SU-DHL-6 (cell line): Measurements from ENCODE around the gene ERVW-1.
"Not testable (repeated sequence)": the region's sequence is repeated elsewhere in the genome, so short reads cannot be mapped to it uniquely, and the experiment has no call there.

Experiments used
- H2AFZ ChIP-seq: fragments of 200-600 bp; sonication (generic); 2 replicates; pipeline ENCODE4 v1.6.1; 2014; ENCODE audit warnings: low read depth, mild to moderate bottlenecking, moderate library complexity, mixed read lengths, antibody characterized with exemption, low read length; ENCODE audit not compliant: severe bottlenecking
- H3F3A ChIP-seq: fragments of 200-600 bp; shearing (Covaris generic); 2 replicates; pipeline ENCODE4 v1.6.0; 2016; ENCODE audit warnings: antibody characterized with exemption, mild to moderate bottlenecking; ENCODE audit not compliant: insufficient read depth
- H3K27ac ChIP-seq: fragments of 200-600 bp; sonication (generic); 2 replicates; pipeline ENCODE4 v1.5.1; 2016; ENCODE audit warnings: low read depth, mild to moderate bottlenecking, low read length, moderate library complexity, mixed read lengths
- H3K27me3 ChIP-seq: fragments of 200-600 bp; sonication (generic), shearing (Covaris generic); 2 replicates; pipeline ENCODE4 v1.6.0; 2014; ENCODE audit warnings: mild to moderate bottlenecking, low read length
- H3K36me3 ChIP-seq: fragments of 200-600 bp; sonication (generic); 2 replicates; pipeline ENCODE4 v1.6.1; 2014; ENCODE audit warnings: mild to moderate bottlenecking, low read length, mixed read lengths
- H3K4me2 ChIP-seq: fragments of 300-600, 200-600 bp; shearing (Covaris generic), sonication (generic); 2 replicates; pipeline ENCODE4 v1.6.0; 2014; ENCODE audit warnings: low read length, low read depth, mild to moderate bottlenecking; ENCODE audit not compliant: poor library complexity, severe bottlenecking
- H3K4me3 ChIP-seq: fragments of 200-600 bp; sonication (generic); 2 replicates; pipeline ENCODE4 v1.5.1; 2014; ENCODE audit warnings: antibody characterized with exemption, low read length, mild to moderate bottlenecking, mixed read lengths; ENCODE audit not compliant: insufficient read depth, poor library complexity, severe bottlenecking
- H3K79me2 ChIP-seq: fragments of 200-600 bp; sonication (generic); 2 replicates; pipeline ENCODE4 v1.6.1; 2014; ENCODE audit warnings: mild to moderate bottlenecking, low read length, moderate library complexity; ENCODE audit not compliant: insufficient read depth
- H3K9ac ChIP-seq: fragments of 200-600 bp; sonication (generic); 2 replicates; pipeline ENCODE4 v1.7.0; 2014; ENCODE audit warnings: mild to moderate bottlenecking, low read length
- H3K9me2 ChIP-seq: fragments of 200-600 bp; sonication (generic); replicated peaks from 2 replicates; pipeline ENCODE4 v1.6.1; 2014; ENCODE audit warnings: low read length; ENCODE audit not compliant: insufficient read depth
- H3K9me3 ChIP-seq: fragments of 200-600 bp; sonication (generic); 2 replicates; pipeline ENCODE4 v1.6.1; 2014; ENCODE audit warnings: low read length, mixed read lengths; ENCODE audit not compliant: insufficient read depth
- H4K20me1 ChIP-seq: fragments of 200-600 bp; sonication (generic); 2 replicates; pipeline ENCODE4 v1.6.1; 2014; ENCODE audit warnings: low read depth, mild to moderate bottlenecking, antibody characterized with exemption, low read length, moderate library complexity, mixed read lengths
- EZH2phosphoT487 ChIP-seq: fragments of 200-600 bp; sonication (generic), shearing (Covaris generic); conservative IDR thresholded peaks from 2 replicates; pipeline ENCODE4 v1.6.1; 2018; ENCODE audit warnings: mild to moderate bottlenecking, antibody characterized with exemption, low read length, moderate library complexity, mixed read lengths
- TF ChIP-seq, protein P1 (sequence below): fragments of 200-600 bp; sonication (generic); IDR thresholded peaks from one replicate; pipeline ENCODE4 v1.5.1; 2017; ENCODE audit warnings: antibody characterized with exemption, mild to moderate bottlenecking, low read length, moderate library complexity; ENCODE audit not compliant: insufficient read depth, poor library complexity, severe bottlenecking

The ERVW-1 gene

DNA sequence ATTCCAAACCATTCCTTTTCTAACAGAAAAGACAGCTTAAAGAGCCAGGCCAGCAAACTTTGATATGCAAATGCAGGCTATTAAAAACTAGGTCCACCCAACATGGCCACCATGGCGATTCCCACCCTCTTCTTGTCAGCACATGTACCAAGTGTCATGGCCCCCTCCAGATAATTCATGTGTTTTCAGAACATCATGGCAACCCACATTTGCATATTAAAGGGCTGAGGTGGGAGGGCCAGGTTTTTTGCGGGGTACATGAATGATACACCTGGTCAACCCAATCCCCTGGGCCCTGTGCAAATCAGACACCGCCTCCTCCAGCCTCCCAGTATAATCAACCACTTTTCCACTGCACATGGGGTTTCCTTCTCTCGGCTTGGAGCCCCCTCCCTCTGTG lies 965 bp upstream of the ERVW-1 start:
- no peaks in the 10 kb centered on the region for H3K36me3 ChIP-seq
- H3K27ac ChIP-seq = no peak overlapping the region
- H3K4me2 ChIP-seq = no peak overlapping the region
- H3F3A ChIP-seq = no peaks in the 10 kb centered on the region
- no peaks in the 10 kb centered on the region for H3K9me2 ChIP-seq
- no peaks in the 10 kb centered on the region for H3K79me2 ChIP-seq
- no peak overlapping the region for H2AFZ ChIP-seq
- TF ChIP-seq, protein P1, sequence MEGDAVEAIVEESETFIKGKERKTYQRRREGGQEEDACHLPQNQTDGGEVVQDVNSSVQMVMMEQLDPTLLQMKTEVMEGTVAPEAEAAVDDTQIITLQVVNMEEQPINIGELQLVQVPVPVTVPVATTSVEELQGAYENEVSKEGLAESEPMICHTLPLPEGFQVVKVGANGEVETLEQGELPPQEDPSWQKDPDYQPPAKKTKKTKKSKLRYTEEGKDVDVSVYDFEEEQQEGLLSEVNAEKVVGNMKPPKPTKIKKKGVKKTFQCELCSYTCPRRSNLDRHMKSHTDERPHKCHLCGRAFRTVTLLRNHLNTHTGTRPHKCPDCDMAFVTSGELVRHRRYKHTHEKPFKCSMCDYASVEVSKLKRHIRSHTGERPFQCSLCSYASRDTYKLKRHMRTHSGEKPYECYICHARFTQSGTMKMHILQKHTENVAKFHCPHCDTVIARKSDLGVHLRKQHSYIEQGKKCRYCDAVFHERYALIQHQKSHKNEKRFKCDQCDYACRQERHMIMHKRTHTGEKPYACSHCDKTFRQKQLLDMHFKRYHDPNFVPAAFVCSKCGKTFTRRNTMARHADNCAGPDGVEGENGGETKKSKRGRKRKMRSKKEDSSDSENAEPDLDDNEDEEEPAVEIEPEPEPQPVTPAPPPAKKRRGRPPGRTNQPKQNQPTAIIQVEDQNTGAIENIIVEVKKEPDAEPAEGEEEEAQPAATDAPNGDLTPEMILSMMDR = no peak
- no peak for TF ChIP-seq EZH2phosphoT487
- H3K27me3 ChIP-seq = no peaks in the 10 kb centered on the region
- H4K20me1 ChIP-seq = no peaks in the 10 kb centered on the region
- H3K4me3 ChIP-seq = no peak overlapping the region
- no peaks in the 10 kb centered on the region for H3K9me3 ChIP-seq
- no peak overlapping the region for H3K9ac ChIP-seq

DNA sequence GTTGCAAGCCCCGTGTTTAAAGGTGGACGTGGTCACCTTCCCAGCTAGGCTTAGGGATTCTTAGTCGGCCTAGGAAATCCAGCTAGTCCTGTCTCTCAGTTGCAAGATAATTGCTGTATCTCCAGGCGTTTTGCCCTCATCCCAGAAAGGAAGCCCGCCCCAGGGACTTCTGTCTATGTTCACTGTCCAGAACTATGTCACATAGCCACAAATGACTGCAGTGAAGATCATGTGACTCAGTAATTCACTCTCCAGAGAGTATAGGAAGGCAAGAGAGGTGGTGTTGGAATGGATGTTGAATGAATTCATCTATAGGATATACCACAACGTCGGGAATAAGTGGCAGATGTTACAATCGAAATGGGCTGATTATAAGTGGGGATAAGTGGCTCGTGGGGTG lies 349 bp upstream of the ERVW-1 start:
- TF ChIP-seq, protein P1 = no peak
- no peak for TF ChIP-seq EZH2phosphoT487
- H3K9ac ChIP-seq = no peak overlapping the region
- no peaks in the 10 kb centered on the region for H4K20me1 ChIP-seq
- H3K4me2 ChIP-seq = no peak overlapping the region
- H3F3A ChIP-seq = no peaks in the 10 kb centered on the region
- no peaks in the 10 kb centered on the region for H3K9me2 ChIP-seq
- H3K79me2 ChIP-seq = no peaks in the 10 kb centered on the region
- no peaks in the 10 kb centered on the region for H3K36me3 ChIP-seq
- no peak overlapping the region for H2AFZ ChIP-seq
- H3K4me3 ChIP-seq = no peak overlapping the region
- no peaks in the 10 kb centered on the region for H3K27me3 ChIP-seq
- H3K27ac ChIP-seq = no peak overlapping the region
- H3K9me3 ChIP-seq = no peaks in the 10 kb centered on the region

- H3K36me3 ChIP-seq, H3K27ac ChIP-seq, H3K9me2 ChIP-seq, H4K20me1 ChIP-seq, H3K27me3 ChIP-seq, H3K9ac ChIP-seq, H3K79me2 ChIP-seq, H2AFZ ChIP-seq, H3K4me2 ChIP-seq, H3K9me3 ChIP-seq, H3F3A ChIP-seq, H3K4me3 ChIP-seq: not testable (repeated sequence)
Measured at GRCh38 chr7:92475851-92476590, 1.7 kb downstream of the ERVW-1 start.

GRCh38 chr7:92475261-92475770 lies 2.4 kb downstream of the ERVW-1 start:
- not testable (repeated sequence) for H3K9me2 ChIP-seq, H3K27me3 ChIP-seq, H3K4me3 ChIP-seq, H3K36me3 ChIP-seq, H3K9me3 ChIP-seq, H4K20me1 ChIP-seq, H3K4me2 ChIP-seq, H3K79me2 ChIP-seq, H3K27ac ChIP-seq, H3F3A ChIP-seq, H2AFZ ChIP-seq, H3K9ac ChIP-seq

DNA sequence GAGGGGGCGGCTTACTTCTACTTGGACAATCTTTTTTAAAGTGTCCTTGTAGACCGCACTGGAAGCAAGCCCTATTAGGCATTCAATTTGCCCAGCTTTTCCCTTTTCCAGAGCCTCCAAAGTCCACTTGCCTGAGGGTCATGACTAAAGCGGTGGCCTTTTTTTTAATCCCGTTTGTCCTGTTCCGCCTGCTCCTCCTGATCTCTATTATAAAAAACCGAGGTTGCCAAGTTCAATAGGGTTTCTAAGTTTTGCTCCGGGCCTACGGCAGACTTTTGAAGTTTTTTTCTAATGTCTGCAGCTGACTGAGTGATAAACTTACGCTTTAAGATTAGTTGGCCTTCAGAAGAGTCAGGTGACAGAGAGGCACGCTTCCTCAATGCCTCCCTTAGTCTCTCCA lies 3.8 kb downstream of the ERVW-1 start:
- not testable (repeated sequence) for H3K27me3 ChIP-seq, H3K9me3 ChIP-seq, H3K9ac ChIP-seq, H3K36me3 ChIP-seq, H3K4me2 ChIP-seq, H3K4me3 ChIP-seq, H3K79me2 ChIP-seq, H3K9me2 ChIP-seq, H4K20me1 ChIP-seq, H3K27ac ChIP-seq, H3F3A ChIP-seq, H2AFZ ChIP-seq

DNA sequence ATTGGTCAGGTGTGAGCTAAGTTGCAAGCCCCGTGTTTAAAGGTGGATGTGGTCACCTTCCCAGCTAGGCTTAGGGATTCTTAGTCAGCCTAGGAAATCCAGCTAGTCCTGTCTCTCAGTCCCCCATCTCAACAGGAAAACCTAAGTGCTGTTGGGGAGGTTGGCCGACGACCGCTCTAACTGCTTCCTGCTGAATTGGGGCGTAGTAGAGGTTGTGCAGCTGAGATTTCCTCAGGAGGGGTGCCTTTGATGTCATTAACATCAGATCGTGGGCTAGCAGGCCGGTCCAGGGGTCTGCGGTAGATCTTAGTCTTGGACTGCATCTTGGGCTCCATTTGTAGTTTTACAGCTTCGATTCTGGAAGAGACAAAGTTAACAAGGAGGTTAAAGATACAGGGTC lies 9.2 kb downstream of the ERVW-1 start:
- H3K36me3 ChIP-seq, H3K4me3 ChIP-seq, H3K9me3 ChIP-seq, H3K4me2 ChIP-seq, H4K20me1 ChIP-seq, H3K27me3 ChIP-seq, H3K27ac ChIP-seq, H2AFZ ChIP-seq, H3K9me2 ChIP-seq, H3K9ac ChIP-seq, H3K79me2 ChIP-seq, H3F3A ChIP-seq: not testable (repeated sequence)
